H1 (cell line): ENCODE results near the gene ITPK1. TPM values are rescaled to one million over a fixed set of nuclear protein-coding genes. Genes with fewer than 3 reads are reported as not detected.

Source experiments
- CTBP2 ChIP-seq: IDR thresholded peaks from 2 replicates; pipeline ENCODE4 v1.7.0; 2011; ENCODE audit warnings: borderline replicate concordance, mild to moderate bottlenecking, moderate library complexity, mixed read lengths, low read length; ENCODE audit not compliant: insufficient read depth, insufficient read length
- FOSL1 ChIP-seq: IDR thresholded peaks from 2 replicates; pipeline ENCODE4 v1.6.1; 2011; ENCODE audit warnings: mild to moderate bottlenecking, low read depth, low read length, moderate library complexity; ENCODE audit not compliant: insufficient read depth
- RFX5 ChIP-seq: IDR thresholded peaks from 2 replicates; pipeline ENCODE4 v1.6.1; 2011; ENCODE audit warnings: low read depth, low read length, improper control_type of control experiment, borderline replicate concordance
- TEAD4 ChIP-seq: IDR thresholded peaks from 2 replicates; pipeline ENCODE4 v1.6.1; 2012; ENCODE audit warnings: low read depth, low read length, inconsistent platforms, mixed read lengths
- YY1 ChIP-seq: IDR thresholded peaks from 2 replicates; pipeline ENCODE4 v1.6.1; 2011; ENCODE audit warnings: low read depth, mild to moderate bottlenecking, low read length
- ZNF274 ChIP-seq: IDR thresholded peaks from 2 replicates; pipeline ENCODE4 v1.7.0; 2012; ENCODE audit warnings: low read length, borderline replicate concordance; ENCODE audit errors: extremely low read depth
- polyA plus RNA-seq, 7 experiments: library from polyadenylated mRNA; depleted of rRNA in 3 of 7; stranded (reverse) in 5 of 7; unstranded in 2 of 7; fragments of >200 nt in 5 of 7; fragments of 200-250 nt in 2 of 7; gene quantifications; 1 replicate in 5 of 7; 2 replicates in 1 of 7; 4 replicates in 1 of 7; pipeline versions ENCODE4 v1.2.1 to v1.2.3, GENCODE V29; 2011 to 2013; ENCODE audit warnings: missing spikeins in 2 of 7, mixed read lengths in 2 of 7
- total RNA-seq: library from RNA; stranded (reverse); fragmentation: NEBNext Ultra II Directional; extraction: Animal tissue kit (Norgen Biotek cat#: 25700); gene quantifications from 2 replicates; pipeline ENCODE4 v1.2.1, GENCODE V29; 2021

The ITPK1 gene
- total and polyA plus RNA-seq, 2 of the 8 experiments (the other 6 are each of a cell fraction or from before 2014, with no cell fraction given): 108 to 143 TPM

GRCh38 chr14:93005135-93005813 lies 110.5 kb downstream of the ITPK1 start (continued):
- no peak for TF ChIP-seq FOSL1
- TF ChIP-seq TEAD4: no peak
- TF ChIP-seq ZNF274: no peak
- no peak for TF ChIP-seq YY1
- TF ChIP-seq CTBP2: no peak
- TF ChIP-seq RFX5: no peak
